GM12873 (cell line): ENCODE data around the gene CDK2.

Source experiments
- TF ChIP-seq, protein P1 (sequence below): IDR thresholded peaks from 2 replicates; pipeline ENCODE4 v1.5.1; 2012; ENCODE audit warnings: low read depth, mild to moderate bottlenecking, moderate library complexity, low read length, control low read depth; ENCODE audit not compliant: insufficient read depth; ENCODE audit errors: missing control alignments

CDK2 gene

DNA sequence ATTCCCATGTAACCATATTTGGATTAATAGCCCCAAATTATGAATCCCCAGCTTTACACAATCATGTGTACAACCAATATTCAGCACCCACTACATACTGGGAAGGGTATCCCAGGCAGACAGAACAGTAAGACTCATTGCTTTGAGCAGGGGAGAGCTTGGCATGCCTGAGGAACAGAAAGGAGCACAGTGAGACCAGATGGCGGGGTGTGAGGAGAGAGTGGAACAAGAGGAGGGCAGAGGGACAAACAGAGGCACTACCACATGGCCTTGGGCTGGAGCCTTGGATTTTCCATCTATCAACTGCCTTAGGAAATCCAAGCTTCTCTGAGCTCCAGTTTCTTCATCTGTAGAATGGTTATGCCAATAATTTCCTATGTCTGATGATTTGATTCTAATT lies 31.9 kb upstream of the CDK2 start:
- TF ChIP-seq, protein P1, sequence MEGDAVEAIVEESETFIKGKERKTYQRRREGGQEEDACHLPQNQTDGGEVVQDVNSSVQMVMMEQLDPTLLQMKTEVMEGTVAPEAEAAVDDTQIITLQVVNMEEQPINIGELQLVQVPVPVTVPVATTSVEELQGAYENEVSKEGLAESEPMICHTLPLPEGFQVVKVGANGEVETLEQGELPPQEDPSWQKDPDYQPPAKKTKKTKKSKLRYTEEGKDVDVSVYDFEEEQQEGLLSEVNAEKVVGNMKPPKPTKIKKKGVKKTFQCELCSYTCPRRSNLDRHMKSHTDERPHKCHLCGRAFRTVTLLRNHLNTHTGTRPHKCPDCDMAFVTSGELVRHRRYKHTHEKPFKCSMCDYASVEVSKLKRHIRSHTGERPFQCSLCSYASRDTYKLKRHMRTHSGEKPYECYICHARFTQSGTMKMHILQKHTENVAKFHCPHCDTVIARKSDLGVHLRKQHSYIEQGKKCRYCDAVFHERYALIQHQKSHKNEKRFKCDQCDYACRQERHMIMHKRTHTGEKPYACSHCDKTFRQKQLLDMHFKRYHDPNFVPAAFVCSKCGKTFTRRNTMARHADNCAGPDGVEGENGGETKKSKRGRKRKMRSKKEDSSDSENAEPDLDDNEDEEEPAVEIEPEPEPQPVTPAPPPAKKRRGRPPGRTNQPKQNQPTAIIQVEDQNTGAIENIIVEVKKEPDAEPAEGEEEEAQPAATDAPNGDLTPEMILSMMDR, result no peak

DNA sequence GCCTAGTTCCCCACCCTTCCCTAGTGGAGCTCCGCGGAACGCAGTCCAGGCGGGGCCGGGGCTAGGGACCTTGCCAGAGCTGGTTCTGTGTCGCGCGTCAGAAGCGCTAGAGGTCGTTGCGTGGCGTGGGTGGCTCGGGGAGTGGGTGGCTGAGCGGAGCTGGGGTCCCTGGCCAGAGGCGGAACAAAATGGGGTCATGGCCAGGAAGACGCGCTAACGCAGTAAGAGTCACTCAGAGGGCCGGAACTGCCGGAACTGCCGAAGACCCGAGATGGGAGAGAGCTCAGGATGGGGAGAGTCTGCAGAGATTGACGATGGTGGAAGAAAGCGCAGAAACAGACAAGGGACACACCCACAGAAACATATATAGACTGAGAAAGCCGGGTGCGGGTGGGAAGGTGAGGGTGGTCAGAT lies 30.9 kb upstream of the CDK2 start:
- TF ChIP-seq, protein P1, result no peak

DNA sequence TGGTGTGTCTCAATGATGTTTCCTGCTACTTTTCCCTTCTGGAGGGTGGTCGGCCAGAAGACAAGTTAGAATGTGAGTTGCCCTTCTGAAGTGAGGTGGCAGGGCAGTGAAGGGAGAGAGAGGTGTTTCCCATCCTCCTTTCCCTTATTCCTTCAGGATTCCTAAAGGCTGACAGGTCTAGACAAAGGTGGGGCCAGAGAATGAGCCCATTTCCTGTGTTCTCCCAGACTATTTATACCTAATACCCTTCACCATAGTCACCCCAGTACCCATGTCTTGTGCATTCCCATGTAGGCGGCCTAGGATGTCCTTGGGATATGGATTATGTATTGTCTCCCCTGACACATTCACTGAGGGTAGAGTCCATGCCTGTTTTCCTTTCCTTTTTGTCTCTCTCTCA lies 28.6 kb upstream of the CDK2 start:
- TF ChIP-seq, protein P1, result no peak

DNA sequence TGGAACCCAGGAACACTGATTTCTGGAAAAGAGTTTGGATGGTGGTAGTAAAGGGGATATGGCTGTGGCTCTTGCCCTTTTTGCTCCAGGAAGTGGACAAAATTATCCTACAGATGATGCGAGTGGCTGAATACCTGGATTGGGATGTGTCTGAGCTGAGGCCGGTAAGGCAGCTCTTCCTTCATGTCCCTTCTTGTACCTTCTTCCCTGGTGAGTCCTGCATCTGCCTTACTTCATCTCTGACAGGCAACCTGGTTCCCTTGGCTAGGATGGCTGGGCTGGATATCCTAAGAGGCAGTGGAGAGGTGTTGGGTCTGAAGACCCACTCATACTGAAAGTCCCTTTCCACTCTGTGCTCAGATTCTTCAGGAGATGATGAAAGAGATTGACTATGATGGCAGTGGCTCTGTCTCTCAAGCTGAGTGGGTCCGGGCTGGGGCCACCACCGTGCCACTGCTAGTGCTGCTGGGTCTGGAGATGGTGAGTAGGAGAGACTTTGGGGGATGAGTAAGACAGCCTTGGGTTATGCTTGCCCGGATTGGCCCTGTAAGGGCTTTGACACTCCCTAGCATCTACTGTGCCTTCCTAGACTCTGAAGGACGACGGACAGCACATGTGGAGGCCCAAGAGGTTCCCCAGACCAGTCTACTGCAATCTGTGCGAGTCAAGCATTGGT lies 27.7 kb upstream of the CDK2 start:
- TF ChIP-seq, protein P1, result no peak

DNA sequence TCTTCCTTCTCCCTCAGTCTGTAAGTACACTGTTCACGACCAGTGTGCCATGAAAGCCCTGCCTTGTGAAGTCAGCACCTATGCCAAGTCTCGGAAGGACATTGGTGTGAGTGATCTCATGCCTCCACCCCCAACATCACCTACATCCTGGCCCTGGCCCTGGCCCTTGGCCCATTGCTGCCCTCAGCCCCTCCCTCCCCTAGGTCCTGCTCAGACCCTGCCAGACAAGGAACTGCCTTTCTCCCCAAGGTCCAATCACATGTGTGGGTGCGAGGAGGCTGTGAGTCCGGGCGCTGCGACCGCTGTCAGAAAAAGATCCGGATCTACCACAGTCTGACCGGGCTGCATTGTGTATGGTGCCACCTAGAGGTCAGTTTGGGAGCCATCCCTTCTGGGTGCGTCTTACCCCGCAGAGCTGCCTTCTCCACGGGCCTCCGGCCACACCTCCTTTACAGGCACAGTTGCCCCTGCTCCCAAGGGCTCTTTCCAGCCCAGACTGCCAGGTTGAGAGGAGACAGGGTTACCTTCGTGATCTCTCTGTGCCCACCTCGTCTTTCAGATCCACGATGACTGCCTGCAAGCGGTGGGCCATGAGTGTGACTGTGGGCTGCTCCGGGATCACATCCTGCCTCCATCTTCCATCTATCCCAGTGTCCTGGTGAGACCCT lies 26.4 kb upstream of the CDK2 start:
- TF ChIP-seq, protein P1, result peak; percentile 96

DNA sequence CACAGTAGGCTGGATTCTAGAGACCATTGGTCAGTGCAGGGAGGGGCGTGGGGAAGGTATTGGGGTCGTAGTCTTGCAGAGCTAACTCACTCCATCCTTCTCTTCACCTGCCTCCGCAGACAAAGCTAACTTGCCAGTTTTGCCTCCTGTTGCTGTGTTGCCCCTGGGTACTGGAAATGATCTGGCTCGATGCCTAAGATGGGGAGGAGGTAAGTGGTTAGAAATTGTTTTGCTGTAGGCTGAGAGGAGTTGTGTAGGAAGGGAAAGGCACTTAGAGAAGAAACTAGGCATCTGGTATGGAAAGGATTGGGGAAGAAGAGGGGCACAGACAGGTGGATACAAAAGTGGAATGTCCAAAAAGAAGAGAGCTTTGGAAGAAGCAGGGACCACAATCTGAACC lies 24.6 kb upstream of the CDK2 start:
- TF ChIP-seq, protein P1, result no peak

DNA sequence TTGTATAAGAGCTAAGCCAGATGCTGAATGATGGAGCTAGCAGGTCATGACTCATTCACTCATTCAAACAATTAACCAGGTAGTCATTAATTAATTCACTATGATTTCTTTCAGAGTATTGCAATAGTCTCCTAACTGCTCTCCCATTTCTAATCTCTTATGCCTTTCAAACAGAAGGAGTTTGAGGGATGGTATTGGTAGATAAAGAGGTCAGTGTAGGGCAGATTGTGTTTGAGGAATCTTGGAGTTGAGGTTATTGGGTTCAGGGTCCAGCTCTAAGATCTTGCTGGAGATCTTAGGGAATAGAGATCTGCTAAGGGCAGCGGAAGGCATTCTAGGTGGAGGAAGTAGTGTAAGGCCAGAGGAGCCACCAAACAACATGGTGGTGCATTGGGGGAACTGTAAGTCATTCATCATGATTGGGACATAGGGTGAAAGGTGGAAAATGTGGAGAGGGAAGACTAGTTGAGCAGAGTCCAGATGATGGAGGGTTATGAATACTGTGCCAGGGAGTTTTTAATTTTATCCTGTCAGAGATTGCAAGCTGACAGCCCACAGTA lies 24.0 kb upstream of the CDK2 start:
- TF ChIP-seq, protein P1, result no peak
